Karpas-422 (cell line): ENCODE data around the gene SYNE3. TPM values are rescaled to one million over a fixed set of nuclear protein-coding genes. Genes with fewer than 3 reads are reported as not detected.

Source experiments
- DNase-seq: peaks from one replicate; pipeline ENCODE4 v3.0.0-alpha.2; 2015
- H2AFZ ChIP-seq: fragments of 200-600 bp; sonication (generic); 2 replicates; pipeline ENCODE4 v1.6.1; 2014; ENCODE audit warnings: antibody characterized with exemption, low read length, mixed read lengths
- H3K27ac ChIP-seq: fragments of 200-600 bp; sonication (generic); 2 replicates; pipeline ENCODE4 v1.5.1; 2014; ENCODE audit warnings: mild to moderate bottlenecking, low read length, moderate library complexity
- H3K27me3 ChIP-seq: fragments of 200-600 bp; sonication (generic); 2 replicates; pipeline ENCODE4 v1.6.1; 2014; ENCODE audit warnings: low read length, mixed read lengths
- H3K36me3 ChIP-seq: fragments of 200-600 bp; sonication (generic); 2 replicates; pipeline ENCODE4 v1.6.1; 2014; ENCODE audit warnings: low read length, mixed read lengths; ENCODE audit not compliant: insufficient read depth
- H3K4me1 ChIP-seq: fragments of 200-600 bp; sonication (generic); 2 replicates; pipeline ENCODE4 v1.6.1; 2014; ENCODE audit warnings: mild to moderate bottlenecking, low read length, mixed read lengths
- H3K4me2 ChIP-seq: fragments of 200-600 bp; sonication (generic); 2 replicates; pipeline ENCODE4 v1.6.1; 2014; ENCODE audit warnings: low read length, low read depth, mild to moderate bottlenecking; ENCODE audit not compliant: poor library complexity, severe bottlenecking
- H3K4me3 ChIP-seq: fragments of 200-600 bp; sonication (generic); 2 replicates; pipeline ENCODE4 v1.5.1; 2014; ENCODE audit warnings: mild to moderate bottlenecking, antibody characterized with exemption, low read length, mixed read lengths
- H3K79me2 ChIP-seq: fragments of 200-600 bp; sonication (generic); 2 replicates; pipeline ENCODE4 v1.6.1; 2014; ENCODE audit warnings: mild to moderate bottlenecking, low read length, mixed read lengths
- H3K9ac ChIP-seq: fragments of 200-600 bp; sonication (generic); 2 replicates; pipeline ENCODE4 v1.6.0; 2014; ENCODE audit warnings: low read length
- H3K9me2 ChIP-seq: fragments of 200-600 bp; sonication (generic), shearing (Covaris generic); replicated peaks from 2 replicates; pipeline ENCODE4 v1.6.0; 2014; ENCODE audit warnings: mild to moderate bottlenecking, low read length, moderate library complexity; ENCODE audit not compliant: insufficient read depth
- H3K9me3 ChIP-seq: fragments of 300-700, 200-600 bp; sonication (generic); 2 replicates; pipeline ENCODE4 v1.6.1; 2014; ENCODE audit warnings: low read length, mixed read lengths
- H4K20me1 ChIP-seq: fragments of 200-600 bp; sonication (generic); 2 replicates; pipeline ENCODE4 v1.6.1; 2014; ENCODE audit warnings: mild to moderate bottlenecking, antibody characterized with exemption, low read length, low read depth; ENCODE audit not compliant: insufficient read depth
- total RNA-seq: library from RNA; depleted of rRNA; stranded (reverse); fragments of >200 nt; shearing (Covaris generic); gene quantifications from 2 replicates; pipeline ENCODE4 v1.2.3, GENCODE V29; 2014; ENCODE audit warnings: low replicate concordance

The SYNE3 gene
- total RNA-seq, 1 experiment from 2014 or later = 1.8 TPM

DNA sequence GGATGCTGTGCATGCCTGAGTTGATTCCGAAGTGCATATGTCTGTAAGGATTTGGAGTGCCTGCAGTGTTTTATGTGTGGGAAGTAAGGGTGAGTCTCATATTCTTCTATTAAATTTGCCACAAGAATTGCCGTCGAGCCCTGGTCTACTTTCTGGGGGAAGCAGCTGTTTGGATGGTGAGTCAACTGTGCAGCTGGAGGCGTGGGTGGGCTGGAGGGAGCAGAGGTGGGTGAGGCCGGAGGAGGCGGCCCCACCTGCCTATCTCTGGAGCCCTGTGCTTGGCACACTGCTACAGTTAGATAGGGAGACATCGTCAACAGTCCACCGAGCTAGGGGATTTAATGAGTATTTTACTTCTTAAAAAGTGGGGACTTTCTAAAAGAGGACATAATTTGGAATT is 28.1 kb upstream of the SYNE3 start:
- Histone ChIP-seq H2AFZ (no peak overlapping the region), H3K27ac (no peak overlapping the region), H3K79me2 (peaks cover 41% of the 10 kb centered on the region), H3K4me2 (no peak overlapping the region), H4K20me1 (peaks cover 20% of the 10 kb centered on the region), H3K27me3 (no peaks in the 10 kb centered on the region), H3K9me3 (no peaks in the 10 kb centered on the region), H3K4me1 (no peaks in the 10 kb centered on the region), H3K4me3 (no peak overlapping the region), H3K9ac (no peak overlapping the region), H3K36me3 (no peaks in the 10 kb centered on the region), H3K9me2 (no peaks in the 10 kb centered on the region)
- no peak for DNase-seq

DNA sequence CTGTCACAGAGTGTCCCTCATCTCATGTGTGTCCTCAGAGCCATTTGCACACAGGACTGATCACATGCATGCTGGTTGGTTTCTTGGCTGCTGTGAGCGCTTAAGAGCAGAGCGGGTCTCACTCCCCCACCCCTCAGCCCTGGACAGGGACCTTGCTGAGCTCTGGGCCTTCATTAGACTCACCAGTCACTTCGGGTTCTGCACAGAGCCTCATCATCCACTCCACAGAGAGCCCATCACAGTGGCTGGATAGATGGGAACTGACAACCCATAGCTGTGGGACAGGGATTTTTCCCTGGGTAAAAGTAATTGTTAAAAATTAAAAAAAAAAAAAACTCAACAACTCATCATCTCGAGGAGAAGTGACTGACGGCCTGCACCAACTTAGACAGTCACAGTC is 26.6 kb upstream of the SYNE3 start:
- no peak overlapping the region for H2AFZ ChIP-seq
- H3K4me2 ChIP-seq = no peak overlapping the region
- peaks cover 57% of the 10 kb centered on the region for H3K79me2 ChIP-seq
- H3K27ac ChIP-seq = no peak overlapping the region
- H4K20me1 ChIP-seq = peaks cover 33% of the 10 kb centered on the region
- H3K9me2 ChIP-seq = no peaks in the 10 kb centered on the region
- DNase-seq = no peak
- H3K9me3 ChIP-seq = no peaks in the 10 kb centered on the region
- no peaks in the 10 kb centered on the region for H3K27me3 ChIP-seq
- no peaks in the 10 kb centered on the region for H3K36me3 ChIP-seq
- H3K4me3 ChIP-seq = no peak overlapping the region
- H3K4me1 ChIP-seq = peaks cover 12% of the 10 kb centered on the region
- H3K9ac ChIP-seq = no peak overlapping the region

DNA sequence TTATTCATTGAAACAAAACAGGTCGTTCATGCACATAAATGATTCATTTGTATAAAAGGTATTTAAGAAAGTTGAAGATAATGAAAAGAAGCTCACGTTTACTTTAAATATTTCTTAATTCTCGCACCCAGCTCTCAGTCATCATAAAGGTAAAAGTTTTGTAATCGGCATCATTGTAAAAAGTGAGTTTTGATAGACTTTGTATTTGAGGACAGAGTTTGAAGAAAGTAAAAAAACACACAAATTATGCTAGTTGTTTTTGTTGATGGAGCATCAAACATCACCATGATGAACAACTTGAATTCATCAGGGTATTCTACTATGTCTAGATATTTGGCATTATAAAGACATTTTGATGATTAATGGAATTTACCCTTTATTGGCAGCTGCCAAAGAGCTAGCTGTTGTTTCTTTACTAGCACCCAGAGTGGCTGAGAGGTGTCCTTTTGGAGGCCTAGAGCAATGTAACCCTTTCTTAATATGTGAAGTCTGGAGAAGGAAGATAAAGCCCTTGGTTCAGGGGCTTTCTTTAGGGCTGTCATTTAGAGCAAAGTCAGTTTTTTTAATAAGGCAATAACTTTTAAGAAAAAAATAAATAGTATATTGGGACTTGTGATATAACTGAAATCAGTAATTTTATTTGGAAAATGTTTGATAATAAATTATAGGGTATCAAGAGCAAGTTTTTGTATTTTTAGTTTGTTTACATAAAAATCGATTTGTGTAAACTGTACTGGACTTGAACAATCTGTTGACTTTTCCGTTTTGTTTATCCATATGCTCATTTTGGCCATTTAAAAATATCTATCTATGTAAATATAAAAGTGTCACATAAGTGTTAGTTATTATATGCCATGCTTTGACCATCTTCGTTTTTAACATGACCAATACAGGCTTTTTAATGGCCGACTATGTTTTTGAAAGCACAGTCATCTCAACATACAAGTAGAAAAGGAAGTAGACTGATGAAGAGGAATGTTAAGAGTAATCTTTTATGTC is 25.8 kb upstream of the SYNE3 start:
- no peak overlapping the region for H3K4me3 ChIP-seq
- no peak overlapping the region for H3K9ac ChIP-seq
- no peak overlapping the region for H3K27ac ChIP-seq
- H3K36me3 ChIP-seq = no peaks in the 10 kb centered on the region
- no peaks in the 10 kb centered on the region for H3K9me3 ChIP-seq
- H3K4me2 ChIP-seq = no peak overlapping the region
- H3K27me3 ChIP-seq = no peaks in the 10 kb centered on the region
- no peak overlapping the region for H2AFZ ChIP-seq
- H3K4me1 ChIP-seq = peaks cover 19% of the 10 kb centered on the region
- peaks cover 31% of the 10 kb centered on the region for H4K20me1 ChIP-seq
- H3K79me2 ChIP-seq = peaks cover 65% of the 10 kb centered on the region
- no peaks in the 10 kb centered on the region for H3K9me2 ChIP-seq
- no peak for DNase-seq

DNA sequence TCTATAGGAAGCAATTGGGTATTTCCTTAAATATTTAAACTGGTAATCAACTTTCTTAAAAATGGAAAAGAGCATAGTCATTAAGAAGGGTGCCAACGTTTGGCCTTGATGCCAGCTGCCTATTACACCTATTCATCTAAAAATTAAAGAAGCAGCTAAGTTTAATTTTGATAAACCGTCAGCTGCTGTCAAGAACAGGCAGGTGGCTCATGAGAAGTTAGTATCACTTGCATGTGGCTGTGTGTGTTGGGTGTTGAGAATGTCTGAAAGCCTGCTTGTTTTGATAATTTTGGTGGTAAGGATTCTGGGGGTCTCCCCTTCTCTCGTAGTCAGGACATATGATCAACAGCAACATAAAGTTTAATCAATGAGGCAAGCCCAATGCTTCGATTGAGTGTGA is 24.9 kb upstream of the SYNE3 start:
- no peak overlapping the region for H2AFZ ChIP-seq
- H3K27ac ChIP-seq = no peak overlapping the region
- H3K4me2 ChIP-seq = no peak overlapping the region
- H4K20me1 ChIP-seq = peaks cover 34% of the 10 kb centered on the region
- no peaks in the 10 kb centered on the region for H3K9me2 ChIP-seq
- H3K4me3 ChIP-seq = no peak overlapping the region
- H3K9ac ChIP-seq = no peak overlapping the region
- no peaks in the 10 kb centered on the region for H3K9me3 ChIP-seq
- H3K4me1 ChIP-seq = peaks cover 28% of the 10 kb centered on the region
- no peaks in the 10 kb centered on the region for H3K27me3 ChIP-seq
- H3K79me2 ChIP-seq = peaks cover 74% of the 10 kb centered on the region
- no peak for DNase-seq
- H3K36me3 ChIP-seq = no peaks in the 10 kb centered on the region

DNA sequence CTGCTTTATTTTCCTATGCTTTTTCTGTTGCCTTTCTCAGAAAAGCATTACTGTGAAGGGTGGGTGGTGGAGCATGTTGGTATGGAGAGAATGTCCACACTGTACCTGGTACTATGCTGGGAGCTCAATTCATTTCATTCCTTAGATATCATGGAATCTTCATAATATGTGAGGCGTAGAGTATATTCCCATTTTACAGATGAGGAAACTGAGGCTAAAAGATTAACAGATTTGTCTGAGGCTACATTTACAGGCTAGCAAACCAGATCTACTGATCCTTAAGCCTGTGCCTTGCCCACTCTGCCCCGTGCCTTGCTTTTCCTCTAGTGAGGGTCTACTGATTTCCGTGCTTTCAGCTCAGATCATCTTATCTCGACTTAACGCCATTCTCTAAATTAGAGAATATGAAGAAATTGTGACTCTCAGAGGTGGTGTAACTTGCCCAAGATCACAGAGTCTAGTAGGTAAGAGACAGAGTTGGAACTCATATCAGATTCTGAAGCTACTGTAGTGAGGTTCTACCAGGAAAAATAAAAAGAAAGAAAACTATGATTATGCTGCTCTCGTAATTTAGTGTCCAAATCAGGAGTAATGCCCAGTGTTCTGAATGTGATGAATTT is 23.9 kb upstream of the SYNE3 start:
- Histone ChIP-seq H3K4me1 (peaks cover 33% of the 10 kb centered on the region), H4K20me1 (peaks cover 44% of the 10 kb centered on the region), H3K79me2 (peaks cover 84% of the 10 kb centered on the region), H3K9me2 (no peaks in the 10 kb centered on the region), H3K4me2 (no peak overlapping the region), H3K9ac (no peak overlapping the region), H3K9me3 (no peaks in the 10 kb centered on the region), H2AFZ (no peak overlapping the region), H3K27ac (no peak overlapping the region), H3K4me3 (no peak overlapping the region), H3K36me3 (no peaks in the 10 kb centered on the region), H3K27me3 (no peaks in the 10 kb centered on the region)
- DNase-seq = no peak

DNA sequence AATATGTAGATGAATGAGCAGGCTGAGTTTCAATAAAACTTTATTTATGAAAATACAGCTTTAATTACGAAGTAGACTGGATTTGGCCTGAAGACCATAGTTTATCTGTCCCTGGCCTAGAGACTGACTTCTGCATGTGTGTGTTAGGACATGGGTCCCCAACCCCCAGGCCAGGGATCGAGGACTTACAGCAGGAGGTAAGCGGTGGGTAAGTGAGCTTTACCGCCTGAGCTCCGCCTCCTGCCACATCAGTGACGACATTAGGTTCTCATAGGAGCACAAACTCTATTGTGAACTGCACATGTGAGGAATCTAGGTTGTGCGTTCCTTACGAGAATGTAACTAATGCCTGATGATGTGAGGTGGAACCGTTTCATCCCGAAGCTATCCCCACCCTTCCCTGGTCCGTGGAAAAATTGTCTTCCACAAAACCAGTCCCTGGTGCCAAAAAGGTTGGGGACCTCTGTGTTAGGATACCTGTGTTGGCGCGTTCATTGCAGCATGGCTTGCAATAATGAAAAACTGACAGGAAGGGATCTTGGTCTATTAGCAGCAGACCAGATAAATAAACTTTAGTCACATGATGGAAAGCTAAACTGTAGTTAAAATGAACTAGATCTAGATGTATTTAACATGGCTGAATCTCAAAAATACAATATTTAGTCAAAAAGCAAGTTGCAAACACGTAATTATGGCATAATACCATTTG is 22.5 kb upstream of the SYNE3 start:
- H3K4me3 ChIP-seq = no peak overlapping the region
- H3K27me3 ChIP-seq = no peaks in the 10 kb centered on the region
- peaks cover 90% of the 10 kb centered on the region for H3K79me2 ChIP-seq
- no peaks in the 10 kb centered on the region for H3K9me3 ChIP-seq
- H3K27ac ChIP-seq = no peak overlapping the region
- DNase-seq = no peak
- H4K20me1 ChIP-seq = peaks cover 46% of the 10 kb centered on the region
- no peak overlapping the region for H3K4me2 ChIP-seq
- no peak overlapping the region for H2AFZ ChIP-seq
- H3K9ac ChIP-seq = no peak overlapping the region
- no peaks in the 10 kb centered on the region for H3K36me3 ChIP-seq
- H3K4me1 ChIP-seq = peaks cover 33% of the 10 kb centered on the region
- H3K9me2 ChIP-seq = no peaks in the 10 kb centered on the region

DNA sequence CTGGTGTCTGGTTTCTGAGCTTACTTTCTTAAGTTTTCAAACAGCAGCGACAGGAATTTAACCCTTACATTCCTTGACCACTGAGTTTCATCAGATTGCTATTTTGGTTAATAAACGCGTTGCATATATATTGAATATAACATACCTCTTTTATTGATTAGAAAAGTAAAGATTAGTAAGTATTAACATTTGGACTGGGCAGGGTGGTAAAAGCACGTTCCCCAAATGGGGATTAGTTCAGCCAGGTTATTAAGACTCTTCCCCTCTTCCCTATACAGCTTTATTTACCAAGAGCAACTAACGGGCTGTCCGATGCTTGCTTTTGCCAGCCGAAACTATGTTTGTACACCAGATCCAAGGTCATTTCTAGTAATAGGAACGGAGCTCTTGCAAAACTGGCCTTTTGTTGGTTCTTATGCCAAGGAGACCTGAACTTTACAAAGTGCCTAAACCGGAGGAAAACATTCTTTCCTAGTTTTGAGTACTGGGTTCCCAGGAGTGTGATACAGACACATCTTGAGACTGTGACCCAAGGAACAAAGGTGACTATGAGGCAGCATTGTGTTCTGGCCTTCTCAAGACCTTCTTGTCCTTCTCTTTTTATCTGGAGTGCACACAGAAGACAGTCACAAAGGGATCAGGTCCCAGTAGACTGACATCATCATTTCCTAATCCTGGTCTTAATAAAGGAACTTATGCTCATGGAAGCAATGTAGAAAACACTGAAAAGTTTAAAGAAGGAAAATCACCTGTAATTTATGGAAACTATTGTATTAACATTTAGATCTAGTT is 21.0 kb upstream of the SYNE3 start:
- H3K36me3 ChIP-seq = no peaks in the 10 kb centered on the region; the same call in 1 of the 2 replicates
- no peak overlapping the region; the same call in 1 of the 2 replicates for H3K9ac ChIP-seq
- H3K27me3 ChIP-seq = no peaks in the 10 kb centered on the region
- no peaks in the 10 kb centered on the region for H3K9me2 ChIP-seq
- H3K27ac ChIP-seq = no peak overlapping the region
- no peak overlapping the region for H2AFZ ChIP-seq
- H3K4me1 ChIP-seq = peaks cover 43% of the 10 kb centered on the region
- H3K4me2 ChIP-seq = peak overlapping the region; percentile 81
- peak overlapping the region; percentile 92 for H3K4me3 ChIP-seq
- no peak for DNase-seq
- no peaks in the 10 kb centered on the region for H3K9me3 ChIP-seq
- H3K79me2 ChIP-seq = peaks cover 90% of the 10 kb centered on the region
- peaks cover 40% of the 10 kb centered on the region for H4K20me1 ChIP-seq
